PFSK-1 (cell line): ENCODE measurements around the gene PRDM16.

Experiments
- FOXP2 ChIP-seq: optimal IDR thresholded peaks from 2 replicates; pipeline ENCODE3; 2011; ENCODE audit warnings: borderline replicate concordance, control low read depth, inconsistent platforms; ENCODE audit not compliant: insufficient read depth; ENCODE audit errors: extremely low read length, extremely low read depth
- POLR2AphosphoS5 ChIP-seq: IDR thresholded peaks from 2 replicates; pipeline ENCODE4 v1.6.1; 2012; ENCODE audit warnings: low read depth, mild to moderate bottlenecking, control low read depth, low read length, moderate library complexity
- SIN3A ChIP-seq: IDR thresholded peaks from 2 replicates; pipeline ENCODE4 v1.6.1; 2012; ENCODE audit warnings: mild to moderate bottlenecking, low read length, moderate library complexity, borderline replicate concordance; ENCODE audit not compliant: insufficient read depth
- TAF1 ChIP-seq: IDR thresholded peaks from 2 replicates; pipeline ENCODE4 v1.6.1; 2012; ENCODE audit warnings: low read length, control low read depth, borderline replicate concordance; ENCODE audit not compliant: insufficient read depth
- TF ChIP-seq, protein P1 (sequence below), 2 experiments: IDR thresholded peaks; 2 replicates each; pipeline versions ENCODE4 v1.6.1 to v1.8.0; 2011 to 2012; ENCODE audit warnings: low read depth in 2 of 2, low read length in 2 of 2, control low read depth in 1 of 2, inconsistent platforms in 1 of 2, mild to moderate bottlenecking in 1 of 2, moderate library complexity in 1 of 2; ENCODE audit not compliant: insufficient read depth in 1 of 2

Gene PRDM16

DNA sequence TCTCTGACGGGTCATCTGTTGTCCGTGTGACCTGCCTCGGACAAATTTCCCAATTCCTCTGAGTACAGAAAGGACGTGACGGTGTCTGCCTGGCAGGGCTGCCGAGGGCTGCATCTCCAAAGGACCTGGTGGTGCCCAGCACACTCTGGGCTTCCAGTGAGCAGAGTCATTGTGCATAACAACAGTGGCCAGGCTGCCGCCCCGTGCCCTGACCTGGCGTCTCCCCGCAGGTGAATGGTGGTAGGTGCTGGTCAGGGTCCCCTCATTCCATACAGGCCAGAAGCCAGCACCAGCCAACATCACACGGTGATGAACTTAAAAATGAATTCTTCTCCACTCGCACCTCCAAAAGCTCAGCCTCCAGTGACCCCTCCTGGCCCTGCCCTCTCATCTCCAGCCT lies 28.2 kb downstream of the PRDM16 start:
- TF ChIP-seq TAF1, result no peak
- TF ChIP-seq POLR2AphosphoS5, result no peak
- no peak for TF ChIP-seq SIN3A
- TF ChIP-seq, protein P1, sequence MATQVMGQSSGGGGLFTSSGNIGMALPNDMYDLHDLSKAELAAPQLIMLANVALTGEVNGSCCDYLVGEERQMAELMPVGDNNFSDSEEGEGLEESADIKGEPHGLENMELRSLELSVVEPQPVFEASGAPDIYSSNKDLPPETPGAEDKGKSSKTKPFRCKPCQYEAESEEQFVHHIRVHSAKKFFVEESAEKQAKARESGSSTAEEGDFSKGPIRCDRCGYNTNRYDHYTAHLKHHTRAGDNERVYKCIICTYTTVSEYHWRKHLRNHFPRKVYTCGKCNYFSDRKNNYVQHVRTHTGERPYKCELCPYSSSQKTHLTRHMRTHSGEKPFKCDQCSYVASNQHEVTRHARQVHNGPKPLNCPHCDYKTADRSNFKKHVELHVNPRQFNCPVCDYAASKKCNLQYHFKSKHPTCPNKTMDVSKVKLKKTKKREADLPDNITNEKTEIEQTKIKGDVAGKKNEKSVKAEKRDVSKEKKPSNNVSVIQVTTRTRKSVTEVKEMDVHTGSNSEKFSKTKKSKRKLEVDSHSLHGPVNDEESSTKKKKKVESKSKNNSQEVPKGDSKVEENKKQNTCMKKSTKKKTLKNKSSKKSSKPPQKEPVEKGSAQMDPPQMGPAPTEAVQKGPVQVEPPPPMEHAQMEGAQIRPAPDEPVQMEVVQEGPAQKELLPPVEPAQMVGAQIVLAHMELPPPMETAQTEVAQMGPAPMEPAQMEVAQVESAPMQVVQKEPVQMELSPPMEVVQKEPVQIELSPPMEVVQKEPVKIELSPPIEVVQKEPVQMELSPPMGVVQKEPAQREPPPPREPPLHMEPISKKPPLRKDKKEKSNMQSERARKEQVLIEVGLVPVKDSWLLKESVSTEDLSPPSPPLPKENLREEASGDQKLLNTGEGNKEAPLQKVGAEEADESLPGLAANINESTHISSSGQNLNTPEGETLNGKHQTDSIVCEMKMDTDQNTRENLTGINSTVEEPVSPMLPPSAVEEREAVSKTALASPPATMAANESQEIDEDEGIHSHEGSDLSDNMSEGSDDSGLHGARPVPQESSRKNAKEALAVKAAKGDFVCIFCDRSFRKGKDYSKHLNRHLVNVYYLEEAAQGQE (IDR thresholded peaks at IDR 0.05; ENCODE audit: insufficient read depth in 1 of 2, low read depth in 2 of 2, low read length in 2 of 2), result no peak
- no peak for TF ChIP-seq FOXP2

DNA sequence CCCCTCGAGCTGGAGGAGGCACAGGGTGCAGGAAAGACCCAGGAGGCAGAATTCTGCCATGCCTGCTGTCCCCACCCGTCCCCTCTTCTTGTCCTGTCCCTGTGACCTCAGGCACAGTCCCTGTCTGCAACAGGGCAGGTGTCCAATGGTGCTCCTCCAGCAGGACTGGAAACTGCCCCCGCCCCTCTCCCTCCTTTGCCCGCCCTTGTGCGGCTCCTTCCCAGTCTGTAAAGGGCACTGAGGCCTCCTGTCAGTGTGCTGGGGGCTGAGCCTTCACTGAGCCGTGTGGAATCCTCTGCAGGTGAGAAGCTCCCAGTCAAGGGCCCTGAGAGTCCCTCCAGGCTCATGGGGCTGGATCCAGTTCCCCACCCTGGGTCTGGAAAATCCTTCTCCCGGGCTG lies 28.9 kb downstream of the PRDM16 start:
- no peak for TF ChIP-seq POLR2AphosphoS5
- TF ChIP-seq SIN3A, result no peak
- no peak for TF ChIP-seq TAF1
- TF ChIP-seq, protein P1 (IDR thresholded peaks at IDR 0.05; ENCODE audit: insufficient read depth in 1 of 2, low read depth in 2 of 2, low read length in 2 of 2), result no peak
- TF ChIP-seq FOXP2, result no peak

DNA sequence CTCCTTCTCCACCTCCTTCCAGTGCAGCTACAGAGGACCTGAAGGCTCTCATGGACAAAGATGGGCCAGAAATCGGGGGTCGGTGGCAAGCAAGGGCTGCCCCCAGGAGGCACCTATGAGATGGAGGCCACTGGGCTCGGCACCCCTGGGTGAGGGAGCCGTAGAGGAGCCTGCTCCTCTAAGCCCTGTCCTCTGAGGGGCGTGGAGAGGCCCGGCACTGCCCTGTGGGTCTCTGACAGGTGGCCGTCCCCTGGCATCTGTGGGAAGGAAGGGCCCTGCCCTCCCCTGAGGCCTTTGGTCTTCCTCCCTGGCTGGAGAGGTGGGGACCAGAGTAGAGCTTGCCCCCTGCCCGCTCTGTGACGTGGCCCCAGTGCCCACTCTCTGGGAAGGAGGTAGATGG lies 30.9 kb downstream of the PRDM16 start:
- TF ChIP-seq FOXP2, result no peak
- TF ChIP-seq TAF1, result no peak
- TF ChIP-seq, protein P1 (IDR thresholded peaks at IDR 0.05; ENCODE audit: insufficient read depth in 1 of 2, low read depth in 2 of 2, low read length in 2 of 2), result no peak
- no peak for TF ChIP-seq SIN3A
- no peak for TF ChIP-seq POLR2AphosphoS5

DNA sequence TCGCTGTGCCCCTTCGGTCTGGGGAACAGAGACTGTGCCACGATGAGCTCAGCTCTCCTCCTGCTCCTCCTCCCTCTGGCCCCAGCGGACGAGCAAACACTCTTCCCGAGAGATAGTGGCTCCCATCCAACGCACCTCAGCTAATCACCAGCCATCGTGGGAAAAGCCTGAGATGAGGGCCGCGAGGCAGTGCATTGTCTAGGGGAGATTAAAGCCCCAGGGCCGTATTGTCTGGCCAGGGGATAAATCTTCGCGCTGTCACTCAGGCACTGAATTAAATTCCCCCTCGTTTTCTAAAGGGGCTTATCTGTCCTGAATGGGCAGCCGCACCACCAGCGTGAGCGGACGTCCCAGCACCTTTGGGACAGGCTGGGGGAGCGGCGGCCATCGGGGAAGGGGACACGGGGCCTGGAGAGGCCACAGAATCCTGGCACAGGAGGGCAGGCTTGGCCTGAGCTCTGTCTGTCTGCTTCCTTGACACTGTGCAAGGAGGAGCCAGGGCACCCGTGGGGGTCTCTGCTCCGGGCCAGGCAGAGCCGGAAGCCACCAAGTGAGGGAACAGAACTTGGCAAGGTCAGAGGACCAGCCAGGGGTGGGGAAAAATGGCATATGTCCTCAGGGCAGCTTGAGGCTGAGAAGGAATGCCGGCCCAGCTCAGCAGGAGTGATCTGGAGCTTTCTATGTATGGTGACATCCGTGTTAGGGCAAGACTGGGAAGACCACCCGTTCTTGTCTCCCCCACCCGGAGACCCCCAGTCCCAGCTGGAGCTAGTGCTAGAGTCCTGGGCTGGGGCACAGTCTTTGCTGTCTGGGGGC lies 32.3 kb downstream of the PRDM16 start:
- TF ChIP-seq FOXP2, result no peak
- no peak for TF ChIP-seq POLR2AphosphoS5
- no peak for TF ChIP-seq SIN3A
- TF ChIP-seq, protein P1 (IDR thresholded peaks at IDR 0.05; ENCODE audit: insufficient read depth in 1 of 2, low read depth in 2 of 2, low read length in 2 of 2), result no peak
- no peak for TF ChIP-seq TAF1
